ENCODE results near the gene C15orf40. TPM values are rescaled to one million over a fixed set of nuclear protein-coding genes. Genes with fewer than 3 reads are reported as not detected.

Gene C15orf40
- total and polyA plus RNA-seq, 2 experiments from 2014 or later: 12.2 to 29.1 TPM

DNA sequence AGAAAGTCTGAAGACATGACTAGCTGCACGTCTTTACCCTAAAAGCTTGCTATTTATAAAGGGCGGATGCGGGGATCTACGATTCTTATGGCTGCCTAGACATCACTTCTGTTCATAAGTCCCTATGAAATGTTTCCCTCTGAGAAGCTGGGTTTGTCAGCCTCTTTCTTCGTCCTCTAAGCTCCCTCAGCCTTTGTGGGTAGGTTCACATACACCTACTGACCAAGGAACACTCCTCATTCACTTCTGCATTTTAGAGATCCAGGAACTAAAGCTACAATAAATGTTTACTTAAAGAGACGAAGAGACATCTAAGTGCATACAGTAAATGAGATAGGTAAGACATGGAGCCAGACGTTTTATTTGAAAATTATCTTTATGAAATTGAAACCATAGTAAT, 42.1 kb downstream of the C15orf40 start:
- TF ChIP-seq, protein P1, sequence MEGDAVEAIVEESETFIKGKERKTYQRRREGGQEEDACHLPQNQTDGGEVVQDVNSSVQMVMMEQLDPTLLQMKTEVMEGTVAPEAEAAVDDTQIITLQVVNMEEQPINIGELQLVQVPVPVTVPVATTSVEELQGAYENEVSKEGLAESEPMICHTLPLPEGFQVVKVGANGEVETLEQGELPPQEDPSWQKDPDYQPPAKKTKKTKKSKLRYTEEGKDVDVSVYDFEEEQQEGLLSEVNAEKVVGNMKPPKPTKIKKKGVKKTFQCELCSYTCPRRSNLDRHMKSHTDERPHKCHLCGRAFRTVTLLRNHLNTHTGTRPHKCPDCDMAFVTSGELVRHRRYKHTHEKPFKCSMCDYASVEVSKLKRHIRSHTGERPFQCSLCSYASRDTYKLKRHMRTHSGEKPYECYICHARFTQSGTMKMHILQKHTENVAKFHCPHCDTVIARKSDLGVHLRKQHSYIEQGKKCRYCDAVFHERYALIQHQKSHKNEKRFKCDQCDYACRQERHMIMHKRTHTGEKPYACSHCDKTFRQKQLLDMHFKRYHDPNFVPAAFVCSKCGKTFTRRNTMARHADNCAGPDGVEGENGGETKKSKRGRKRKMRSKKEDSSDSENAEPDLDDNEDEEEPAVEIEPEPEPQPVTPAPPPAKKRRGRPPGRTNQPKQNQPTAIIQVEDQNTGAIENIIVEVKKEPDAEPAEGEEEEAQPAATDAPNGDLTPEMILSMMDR (IDR thresholded peaks at IDR 0.05; ENCODE audit: poor library complexity): no peak
- TF ChIP-seq EZH2 (IDR thresholded peaks at IDR 0.05; ENCODE audit: borderline replicate concordance): no peak
- TF ChIP-seq EZH2phosphoT487 (IDR thresholded peaks at IDR 0.05; ENCODE audit: low read depth, severe bottlenecking, unreplicated experiment): no peak
- H2AFZ ChIP-seq: no peak overlapping the region
- H3K4me3 ChIP-seq: no peak overlapping the region
- no peaks in the 10 kb centered on the region for H4K20me1 ChIP-seq (ENCODE audit: insufficient read depth, poor library complexity, severe bottlenecking)
- H3K79me2 ChIP-seq: no peaks in the 10 kb centered on the region
- H3K27me3 ChIP-seq: no peaks in the 10 kb centered on the region
- H3K27ac ChIP-seq: no peak overlapping the region
- no peak overlapping the region for H3K4me2 ChIP-seq
- WGBS (ENCODE audit: low lambda C conversion rate, missing lambda C conversion rate): 78% methylated on average over 7 of the region's 7 CpGs
- H3K4me1 ChIP-seq (ENCODE audit: insufficient read depth): no peaks in the 10 kb centered on the region
- H3K9me2 ChIP-seq (replicated peaks; ENCODE audit: insufficient read depth): no peaks in the 10 kb centered on the region
- no peak for DNase-seq (ENCODE audit: low spot score)
- no peaks in the 10 kb centered on the region for H3K9me3 ChIP-seq (ENCODE audit: low read depth)
- H3K36me3 ChIP-seq (replicated peaks; ENCODE audit: insufficient read depth, low read depth): no peaks in the 10 kb centered on the region

DNA sequence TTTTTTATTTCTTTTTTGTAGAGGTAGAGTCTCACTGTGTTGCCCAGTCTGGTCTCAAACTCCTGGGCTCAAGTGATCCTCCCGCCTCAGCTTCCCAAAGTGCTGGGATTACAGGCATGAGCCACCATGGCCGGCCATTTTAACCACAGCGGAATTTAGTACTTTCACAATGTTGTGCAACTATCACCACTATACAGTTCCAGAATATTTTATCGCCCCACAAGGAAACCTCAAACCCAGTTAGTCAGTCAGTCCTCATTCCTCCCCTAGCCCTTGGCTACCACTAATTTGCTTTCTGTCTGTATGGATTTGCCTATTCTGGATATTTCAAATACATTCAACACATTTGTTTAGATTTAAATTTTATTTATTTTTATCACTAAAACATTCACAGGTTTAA, 43.4 kb downstream of the C15orf40 start:
- DNase-seq (ENCODE audit: low spot score): no peak
- no peaks in the 10 kb centered on the region for H3K79me2 ChIP-seq
- no peaks in the 10 kb centered on the region for H3K9me3 ChIP-seq (ENCODE audit: low read depth)
- H3K4me1 ChIP-seq (ENCODE audit: insufficient read depth): no peaks in the 10 kb centered on the region
- H3K36me3 ChIP-seq (replicated peaks; ENCODE audit: insufficient read depth, low read depth): no peaks in the 10 kb centered on the region
- TF ChIP-seq, protein P1 (IDR thresholded peaks at IDR 0.05; ENCODE audit: poor library complexity): no peak
- TF ChIP-seq EZH2 (IDR thresholded peaks at IDR 0.05; ENCODE audit: borderline replicate concordance) (no peak), EZH2phosphoT487 (IDR thresholded peaks at IDR 0.05; ENCODE audit: low read depth, severe bottlenecking, unreplicated experiment) (no peak)
- H3K4me2 ChIP-seq: no peak overlapping the region
- no peaks in the 10 kb centered on the region for H4K20me1 ChIP-seq (ENCODE audit: insufficient read depth, poor library complexity, severe bottlenecking)
- H3K9me2 ChIP-seq (replicated peaks; ENCODE audit: insufficient read depth): no peaks in the 10 kb centered on the region
- H3K27ac ChIP-seq: no peak overlapping the region
- WGBS (ENCODE audit: low lambda C conversion rate, missing lambda C conversion rate): 96% methylated on average over 4 of the region's 4 CpGs
- H3K4me3 ChIP-seq: no peak overlapping the region
- no peaks in the 10 kb centered on the region for H3K27me3 ChIP-seq
- H2AFZ ChIP-seq: no peak overlapping the region

DNA sequence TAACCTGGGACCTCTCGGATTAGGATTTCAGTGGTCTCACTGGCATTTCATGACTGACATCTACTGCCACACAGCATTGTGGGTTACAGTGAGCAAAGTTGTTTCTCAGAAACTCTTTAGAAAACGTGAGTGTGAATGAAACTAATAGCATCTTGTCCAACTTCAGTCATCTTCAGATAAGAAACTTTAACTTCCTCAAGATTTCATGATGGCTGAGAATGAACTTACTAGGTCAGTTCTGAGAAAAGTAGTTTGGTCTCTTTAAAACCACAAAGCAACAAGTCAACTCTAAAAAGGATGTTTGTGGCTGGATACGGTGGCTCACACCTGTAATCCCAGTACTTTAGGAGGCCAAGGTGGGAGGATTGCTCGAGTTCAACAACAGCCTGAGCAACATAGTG, 44.8 kb downstream of the C15orf40 start:
- H3K9me3 ChIP-seq (ENCODE audit: low read depth): no peaks in the 10 kb centered on the region

More for the DNA sequence above, 44.8 kb downstream of the C15orf40 start:
- no peak overlapping the region for H2AFZ ChIP-seq
- H3K27ac ChIP-seq: no peak overlapping the region
- 89% methylated on average over 4 of the region's 4 CpGs for WGBS (ENCODE audit: low lambda C conversion rate, missing lambda C conversion rate)
- no peak overlapping the region for H3K4me2 ChIP-seq
- H3K27me3 ChIP-seq: no peaks in the 10 kb centered on the region
- no peaks in the 10 kb centered on the region for H3K9me2 ChIP-seq (replicated peaks; ENCODE audit: insufficient read depth)
- H3K79me2 ChIP-seq: no peaks in the 10 kb centered on the region
- TF ChIP-seq, protein P1 (IDR thresholded peaks at IDR 0.05; ENCODE audit: poor library complexity): no peak
- TF ChIP-seq EZH2 (IDR thresholded peaks at IDR 0.05; ENCODE audit: borderline replicate concordance) (no peak), EZH2phosphoT487 (IDR thresholded peaks at IDR 0.05; ENCODE audit: low read depth, severe bottlenecking, unreplicated experiment) (no peak)
- no peaks in the 10 kb centered on the region for H3K36me3 ChIP-seq (replicated peaks; ENCODE audit: insufficient read depth, low read depth)
- no peaks in the 10 kb centered on the region for H3K4me1 ChIP-seq (ENCODE audit: insufficient read depth)
- H4K20me1 ChIP-seq (ENCODE audit: insufficient read depth, poor library complexity, severe bottlenecking): no peaks in the 10 kb centered on the region
- DNase-seq (ENCODE audit: low spot score): no peak
- H3K4me3 ChIP-seq: no peak overlapping the region
